GM10266 (cell line): ENCODE measurements around the gene OPHN1.

Experiments used
- DNase-seq: peaks from one replicate; pipeline ENCODE4 v3.0.0; 2012; ENCODE audit errors: extremely low spot score
- TF ChIP-seq, protein P1 (sequence below): IDR thresholded peaks from 2 replicates; pipeline ENCODE4 v1.5.1; 2012; ENCODE audit warnings: mild to moderate bottlenecking, low read depth; ENCODE audit not compliant: control insufficient read depth, insufficient read depth; ENCODE audit errors: missing control alignments

OPHN1 gene

DNA sequence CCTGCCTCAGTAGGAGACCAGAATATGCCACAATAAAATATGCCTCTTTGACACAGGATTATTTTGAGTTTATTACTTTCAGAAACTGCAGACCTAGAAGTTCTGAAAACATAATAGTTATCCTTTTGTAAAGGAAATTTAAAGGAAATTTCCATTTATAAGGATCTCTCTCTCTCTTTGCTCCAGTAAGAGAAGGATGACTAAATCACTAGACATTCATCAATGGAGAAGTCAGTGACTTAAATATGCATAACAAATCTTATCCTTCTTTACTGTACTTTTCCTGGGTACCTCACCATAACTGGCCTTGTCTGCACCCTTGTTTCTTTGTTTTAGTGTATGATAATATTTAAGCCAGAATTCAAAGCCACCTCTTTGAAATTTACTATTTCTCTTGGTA lies 28.3 kb upstream of the OPHN1 start:
- TF ChIP-seq, protein P1, sequence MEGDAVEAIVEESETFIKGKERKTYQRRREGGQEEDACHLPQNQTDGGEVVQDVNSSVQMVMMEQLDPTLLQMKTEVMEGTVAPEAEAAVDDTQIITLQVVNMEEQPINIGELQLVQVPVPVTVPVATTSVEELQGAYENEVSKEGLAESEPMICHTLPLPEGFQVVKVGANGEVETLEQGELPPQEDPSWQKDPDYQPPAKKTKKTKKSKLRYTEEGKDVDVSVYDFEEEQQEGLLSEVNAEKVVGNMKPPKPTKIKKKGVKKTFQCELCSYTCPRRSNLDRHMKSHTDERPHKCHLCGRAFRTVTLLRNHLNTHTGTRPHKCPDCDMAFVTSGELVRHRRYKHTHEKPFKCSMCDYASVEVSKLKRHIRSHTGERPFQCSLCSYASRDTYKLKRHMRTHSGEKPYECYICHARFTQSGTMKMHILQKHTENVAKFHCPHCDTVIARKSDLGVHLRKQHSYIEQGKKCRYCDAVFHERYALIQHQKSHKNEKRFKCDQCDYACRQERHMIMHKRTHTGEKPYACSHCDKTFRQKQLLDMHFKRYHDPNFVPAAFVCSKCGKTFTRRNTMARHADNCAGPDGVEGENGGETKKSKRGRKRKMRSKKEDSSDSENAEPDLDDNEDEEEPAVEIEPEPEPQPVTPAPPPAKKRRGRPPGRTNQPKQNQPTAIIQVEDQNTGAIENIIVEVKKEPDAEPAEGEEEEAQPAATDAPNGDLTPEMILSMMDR: no peak
- no peak for DNase-seq

DNA sequence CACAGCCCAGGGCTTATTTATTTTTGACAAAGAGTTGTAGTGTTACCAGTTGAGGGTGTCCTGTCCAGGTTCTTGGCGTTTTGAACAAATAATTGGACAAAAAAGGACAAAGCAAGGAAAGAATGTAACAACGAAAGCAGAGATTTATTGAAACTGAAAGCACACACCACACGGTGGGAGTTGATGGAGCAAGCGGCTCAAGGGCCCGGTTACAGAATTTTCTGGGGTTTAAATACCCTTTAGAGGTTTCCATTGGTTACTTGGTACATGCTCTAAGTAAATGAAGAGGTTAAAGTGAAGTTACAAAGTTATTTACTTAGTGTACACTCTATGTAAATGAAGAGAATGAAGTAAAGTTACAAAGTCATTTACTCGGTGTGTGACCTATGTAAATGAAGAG lies 27.8 kb upstream of the OPHN1 start:
- DNase-seq: no peak
- TF ChIP-seq, protein P1: no peak

DNA sequence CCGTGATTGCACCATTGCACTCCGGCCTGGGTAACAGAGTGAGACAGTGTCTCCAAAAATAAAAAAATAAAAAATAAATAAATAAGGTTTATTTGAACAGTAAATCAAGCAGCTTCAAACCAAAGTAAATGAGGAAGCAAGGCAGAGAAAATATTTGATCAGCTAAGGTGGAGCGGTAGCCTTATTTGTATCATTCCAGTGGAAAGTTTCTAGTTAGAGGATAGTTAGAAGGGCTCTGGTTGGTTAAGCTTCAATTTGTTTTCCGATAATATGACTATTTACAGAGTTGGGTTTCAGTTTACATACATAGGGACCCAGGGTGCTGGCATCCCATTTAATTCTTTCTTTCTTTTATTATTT lies 21.8 kb upstream of the OPHN1 start:
- DNase-seq: no peak
- TF ChIP-seq, protein P1: no peak

DNA sequence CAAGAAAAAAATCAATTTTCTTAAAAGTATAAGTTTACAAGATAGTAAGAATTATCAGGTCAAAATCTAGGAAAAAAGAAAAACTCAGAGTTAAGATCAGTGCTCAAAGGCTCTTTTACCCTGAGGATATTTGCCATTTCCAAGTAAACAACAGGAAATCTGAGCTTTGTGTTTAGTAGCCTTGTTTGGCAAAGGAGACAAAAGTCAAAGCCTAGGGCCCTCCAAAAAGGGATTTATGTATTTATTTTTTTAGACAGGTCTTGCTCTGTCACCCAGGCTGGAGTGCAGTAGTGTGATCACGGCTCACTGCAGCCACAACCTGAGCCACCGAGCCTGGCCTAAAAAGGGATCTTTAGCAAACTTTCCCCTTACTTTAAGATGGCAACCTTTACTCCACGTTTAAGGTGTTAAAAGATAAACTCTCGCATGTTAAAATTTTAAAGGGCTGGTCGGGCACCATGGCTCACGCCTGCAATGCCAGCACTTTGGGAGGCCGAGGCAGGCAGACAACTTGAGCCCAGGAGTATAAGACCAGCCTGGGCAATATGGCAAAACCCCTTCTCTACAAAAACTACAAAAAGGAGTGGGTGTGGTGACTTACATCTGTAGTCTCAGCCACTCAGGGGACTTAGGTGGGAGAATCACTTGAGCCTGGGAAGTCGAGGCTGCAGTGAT lies 21.3 kb upstream of the OPHN1 start:
- TF ChIP-seq, protein P1: no peak

DNA sequence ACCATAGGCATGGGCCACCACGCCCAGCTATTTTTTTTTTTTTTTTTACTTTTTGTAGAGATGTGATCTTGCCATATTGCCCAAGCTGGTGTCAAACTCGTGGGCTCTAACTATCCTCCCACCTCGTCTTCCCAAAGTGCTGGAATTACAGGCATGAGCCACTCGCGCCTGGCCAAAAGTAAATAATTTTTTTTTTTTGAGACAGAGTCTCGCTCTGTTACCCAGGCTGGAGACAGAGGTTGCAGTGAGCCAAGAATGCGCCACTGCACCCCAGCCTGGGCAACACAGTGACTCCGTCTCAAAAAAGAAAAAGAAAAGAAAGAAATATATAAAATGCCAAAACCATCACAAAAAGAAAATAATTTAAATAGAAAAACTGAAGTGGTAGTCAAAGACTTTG lies 18.4 kb upstream of the OPHN1 start:
- TF ChIP-seq, protein P1: no peak
- DNase-seq: no peak

More for the DNA sequence above, 21.3 kb upstream of the OPHN1 start:
- no peak for DNase-seq

DNA sequence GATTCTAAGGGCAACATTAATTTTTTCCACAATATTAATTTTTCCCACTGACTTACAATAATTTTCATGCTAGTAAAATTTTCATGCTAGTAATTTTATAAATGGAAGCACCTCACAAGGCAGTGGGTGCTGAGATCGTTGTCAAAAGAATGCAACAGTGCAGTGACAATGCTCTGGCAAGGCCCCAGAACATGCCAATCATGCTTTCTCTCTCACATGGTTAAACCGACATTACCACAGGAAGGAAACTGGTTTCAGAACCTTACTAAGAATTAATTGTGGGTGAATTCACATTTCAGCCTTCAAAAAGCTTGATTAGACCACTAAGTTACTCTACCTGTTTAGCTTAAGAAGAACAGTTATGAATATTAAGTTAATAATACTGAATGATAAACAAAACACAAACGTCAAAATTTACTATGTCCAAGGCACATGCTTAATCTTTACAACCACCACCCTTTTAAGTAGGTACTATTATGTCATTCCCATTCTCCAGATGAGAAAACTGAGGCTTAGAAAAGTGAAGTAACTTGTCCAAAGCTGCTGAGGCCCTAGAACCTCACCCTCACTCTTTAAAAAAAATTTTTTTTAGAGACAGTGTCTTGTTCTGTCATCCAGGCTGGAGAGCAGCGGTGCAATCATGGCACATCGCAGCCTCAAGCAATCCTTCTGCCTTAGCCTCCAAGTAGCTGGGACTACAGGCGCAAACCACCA lies 10.0 kb upstream of the OPHN1 start:
- TF ChIP-seq, protein P1: no peak
- no peak for DNase-seq

DNA sequence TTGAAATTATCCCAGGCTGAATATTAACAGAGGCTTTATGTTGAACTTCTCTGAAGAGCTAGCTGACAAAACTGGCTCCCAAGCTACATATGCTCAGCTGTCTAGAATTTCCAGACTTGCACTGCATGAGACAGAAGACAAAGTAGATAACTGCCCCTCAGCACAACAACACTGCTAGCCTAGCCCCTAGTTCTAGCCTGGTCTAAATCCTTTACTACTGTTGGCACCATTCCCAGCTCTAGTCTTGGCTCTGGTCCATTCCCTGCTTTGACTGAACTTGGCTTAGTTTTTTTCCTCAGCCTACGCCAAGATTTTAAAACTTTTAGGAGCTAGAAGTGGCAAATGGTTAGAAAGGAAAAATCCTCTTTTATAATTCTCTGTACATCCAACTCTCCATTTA lies 7.6 kb upstream of the OPHN1 start:
- TF ChIP-seq, protein P1: no peak
- no peak for DNase-seq
